NOMO-1 (cell line): ENCODE data around the gene MAN2B2.
"Not testable (repeated sequence)": the region's sequence is repeated elsewhere in the genome, so short reads cannot be mapped to it uniquely, and the experiment has no call there.

Experiments
- DNase-seq, 2 experiments: peaks; one replicate each; lab custom pipeline; 2025; ENCODE audit not compliant: unreplicated experiment in 2 of 2; lab: John Stamatoyannopoulos, UW

Gene MAN2B2

GRCh38 chr4:6613676-6614651 lies 39.0 kb downstream of the MAN2B2 start:
- no peak for DNase-seq

- DNase-seq: no peak
These were observed 39.8 kb downstream of the MAN2B2 start for GRCh38 chr4:6614701-6615230.

- no peak for DNase-seq
These were observed 41.4 kb downstream of the MAN2B2 start for GRCh38 chr4:6616087-6616995.

- DNase-seq: no peak
These were observed 42.3 kb downstream of the MAN2B2 start for GRCh38 chr4:6617246-6617645.

- DNase-seq: no peak
These were observed 43.6 kb downstream of the MAN2B2 start for GRCh38 chr4:6618386-6619115.

GRCh38 chr4:6619116-6619465 lies 44.1 kb downstream of the MAN2B2 start:
- DNase-seq: no peak

- no peak for DNase-seq
These were observed 44.7 kb downstream of the MAN2B2 start for GRCh38 chr4:6619466-6620255.

GRCh38 chr4:6620296-6620695 lies 45.3 kb downstream of the MAN2B2 start:
- no peak for DNase-seq

- DNase-seq: no peak
These were observed 46.0 kb downstream of the MAN2B2 start for GRCh38 chr4:6620891-6621555.

GRCh38 chr4:6621556-6621927 lies 46.6 kb downstream of the MAN2B2 start:
- DNase-seq: no peak

- no peak for DNase-seq
These were observed 47.8 kb downstream of the MAN2B2 start for GRCh38 chr4:6622744-6623143.

GRCh38 chr4:6625256-6625655 lies 50.3 kb downstream of the MAN2B2 start:
- DNase-seq: no peak

- no peak for DNase-seq
These were observed 51.1 kb downstream of the MAN2B2 start for GRCh38 chr4:6626066-6626465.

GRCh38 chr4:6627832-6628231 lies 52.8 kb downstream of the MAN2B2 start:
- no peak for DNase-seq

GRCh38 chr4:6628484-6628883 lies 53.5 kb downstream of the MAN2B2 start:
- not testable (repeated sequence) for DNase-seq

- no peak for DNase-seq
These were observed 57.1 kb downstream of the MAN2B2 start for GRCh38 chr4:6632125-6632524.

- DNase-seq: peak; percentile 85 to 94
These were observed 58.3 kb downstream of the MAN2B2 start for GRCh38 chr4:6633091-6633906.

- DNase-seq: no peak
These were observed 59.8 kb downstream of the MAN2B2 start for GRCh38 chr4:6634746-6635145.
